Panc1 (cell line): ENCODE results near the gene MACROD1.

Source experiments
- CTCF ChIP-seq: fragments of 450-650 bp; IDR thresholded peaks from 2 replicates; pipeline ENCODE4 v1.5.1; 2017; ENCODE audit warnings: mild to moderate bottlenecking
- POLR2AphosphoS5 ChIP-seq: IDR thresholded peaks from 2 replicates; pipeline ENCODE4 v1.6.1; 2012; ENCODE audit warnings: mild to moderate bottlenecking, low read depth, low read length, moderate library complexity
- SIN3A ChIP-seq: IDR thresholded peaks from 2 replicates; pipeline ENCODE4 v1.6.1; 2012; ENCODE audit warnings: low read depth, mild to moderate bottlenecking, low read length, moderate library complexity, borderline replicate concordance; ENCODE audit not compliant: insufficient read depth
- TF ChIP-seq, protein P1 (sequence below), 2 experiments: IDR thresholded peaks; 2 replicates each; pipeline ENCODE4 v1.6.1; 2011 to 2012; ENCODE audit warnings: low read depth in 2 of 2, control low read depth in 1 of 2, low read length in 1 of 2, mild to moderate bottlenecking in 1 of 2, moderate library complexity in 1 of 2; ENCODE audit not compliant: insufficient read depth in 1 of 2

DNA sequence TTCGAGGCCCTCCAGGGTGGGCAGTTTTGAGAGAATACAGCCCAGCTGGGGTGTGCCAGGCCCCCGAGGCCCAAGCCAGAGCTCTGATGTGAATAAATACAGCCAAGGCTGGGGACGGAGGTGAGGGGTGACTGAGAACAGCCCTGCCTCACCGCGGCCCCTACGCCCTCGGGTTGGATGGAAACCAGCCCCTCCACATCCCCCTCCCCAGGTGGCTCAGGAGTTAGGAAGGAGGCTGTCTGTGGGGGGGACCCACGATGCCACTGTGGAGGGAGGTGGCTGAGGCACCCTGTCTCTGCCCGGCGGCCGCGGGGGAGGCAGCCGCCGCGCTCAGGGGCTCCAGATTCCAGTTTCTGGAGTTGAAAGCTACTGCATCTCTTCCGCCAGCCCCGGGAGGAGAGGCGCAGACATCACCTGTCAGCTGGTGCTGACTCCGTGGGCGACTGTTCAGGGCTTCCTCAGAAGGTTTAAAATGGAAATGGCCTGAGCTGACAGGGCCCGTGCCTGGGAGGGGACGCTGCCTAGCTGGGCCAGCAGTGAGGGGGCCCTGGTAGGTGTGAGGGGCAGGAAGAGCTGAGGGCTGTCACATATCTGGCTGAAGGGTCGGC is 128.8 kb downstream of the MACROD1 start:
- TF ChIP-seq CTCF (no peak), POLR2AphosphoS5 (no peak), SIN3A (no peak)
- TF ChIP-seq, protein P1, sequence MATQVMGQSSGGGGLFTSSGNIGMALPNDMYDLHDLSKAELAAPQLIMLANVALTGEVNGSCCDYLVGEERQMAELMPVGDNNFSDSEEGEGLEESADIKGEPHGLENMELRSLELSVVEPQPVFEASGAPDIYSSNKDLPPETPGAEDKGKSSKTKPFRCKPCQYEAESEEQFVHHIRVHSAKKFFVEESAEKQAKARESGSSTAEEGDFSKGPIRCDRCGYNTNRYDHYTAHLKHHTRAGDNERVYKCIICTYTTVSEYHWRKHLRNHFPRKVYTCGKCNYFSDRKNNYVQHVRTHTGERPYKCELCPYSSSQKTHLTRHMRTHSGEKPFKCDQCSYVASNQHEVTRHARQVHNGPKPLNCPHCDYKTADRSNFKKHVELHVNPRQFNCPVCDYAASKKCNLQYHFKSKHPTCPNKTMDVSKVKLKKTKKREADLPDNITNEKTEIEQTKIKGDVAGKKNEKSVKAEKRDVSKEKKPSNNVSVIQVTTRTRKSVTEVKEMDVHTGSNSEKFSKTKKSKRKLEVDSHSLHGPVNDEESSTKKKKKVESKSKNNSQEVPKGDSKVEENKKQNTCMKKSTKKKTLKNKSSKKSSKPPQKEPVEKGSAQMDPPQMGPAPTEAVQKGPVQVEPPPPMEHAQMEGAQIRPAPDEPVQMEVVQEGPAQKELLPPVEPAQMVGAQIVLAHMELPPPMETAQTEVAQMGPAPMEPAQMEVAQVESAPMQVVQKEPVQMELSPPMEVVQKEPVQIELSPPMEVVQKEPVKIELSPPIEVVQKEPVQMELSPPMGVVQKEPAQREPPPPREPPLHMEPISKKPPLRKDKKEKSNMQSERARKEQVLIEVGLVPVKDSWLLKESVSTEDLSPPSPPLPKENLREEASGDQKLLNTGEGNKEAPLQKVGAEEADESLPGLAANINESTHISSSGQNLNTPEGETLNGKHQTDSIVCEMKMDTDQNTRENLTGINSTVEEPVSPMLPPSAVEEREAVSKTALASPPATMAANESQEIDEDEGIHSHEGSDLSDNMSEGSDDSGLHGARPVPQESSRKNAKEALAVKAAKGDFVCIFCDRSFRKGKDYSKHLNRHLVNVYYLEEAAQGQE (IDR thresholded peaks at IDR 0.05; ENCODE audit: insufficient read depth in 1 of 2, low read depth in 2 of 2, low read length in 1 of 2) = no peak
